ENCODE measurements around the gene FMO2.
A peak's percentile ranks its signal among the peaks of the same experiment; 100 is the strongest.

The FMO2 gene

GRCh38 chr1:171179318-171180227 is 5.5 kb upstream of the FMO2 start:
- Histone ChIP-seq H2BK15ac (ENCODE audit: low read length) (no peak overlapping the region), H3K79me1 (ENCODE audit: low read depth, low read length) (no peaks in the 10 kb centered on the region), H3K9ac (ENCODE audit: low read depth, low read length, poor library complexity) (no peak overlapping the region), H2BK120ac (ENCODE audit: low read depth, low read length) (no peak overlapping the region), H3K4me2 (ENCODE audit: insufficient read depth, low read length, poor library complexity, severe bottlenecking) (no peak overlapping the region), H4K8ac (ENCODE audit: low read depth, low read length) (no peak overlapping the region), H3K18ac (ENCODE audit: low read length) (no peak overlapping the region), H2AFZ (ENCODE audit: low read length) (no peak overlapping the region), H2BK12ac (ENCODE audit: low read length) (no peak overlapping the region), H3K27ac (replicated peaks; ENCODE audit: low read length) (no peak overlapping the region), H2BK5ac (ENCODE audit: low read length) (no peak overlapping the region), H2AK5ac (ENCODE audit: low read depth, low read length) (no peak overlapping the region), H3K4me3 (ENCODE audit: low read length in 2 of 2) (no peak overlapping the region), H3K9me3 (replicated peaks in 1 of 2; ENCODE audit: control insufficient read depth in 2 of 2, insufficient read depth in 1 of 2, low read depth in 1 of 2, low read length in 2 of 2) (no peaks in the 10 kb centered on the region), H3K14ac (ENCODE audit: low read length) (no peak overlapping the region), H4K91ac (ENCODE audit: low read depth, low read length, poor library complexity) (no peak overlapping the region), H3K23ac (ENCODE audit: low read depth, low read length, poor library complexity) (no peak overlapping the region), H3K36me3 (replicated peaks in 1 of 2; ENCODE audit: control insufficient read depth in 2 of 2, insufficient read depth in 2 of 2, low read length in 2 of 2) (no peaks in the 10 kb centered on the region), H3K4ac (ENCODE audit: low read length) (no peak overlapping the region), H3K27me3 (ENCODE audit: control insufficient read depth in 3 of 3, insufficient read depth in 3 of 3, low read depth in 1 of 3, low read length in 3 of 3) (no peaks in the 10 kb centered on the region), H3K4me1 (ENCODE audit: control insufficient read depth in 2 of 2, insufficient read depth in 1 of 2, low read depth in 1 of 2, low read length in 2 of 2) (no peaks in the 10 kb centered on the region)
- WGBS, 2 donors (ENCODE audit: extremely low coverage in 2 of 2, insufficient read length in 2 of 2, insufficient replicate concordance in 1 of 2), result 40% methylated on average over 1 of the region's 5 CpGs; no CpG with 5 or more reads in 1 of the 2 donors
- no peak for DNase-seq (ENCODE audit: low spot score)

GRCh38 chr1:171180670-171181069 is 4.4 kb upstream of the FMO2 start:
- H3K23ac ChIP-seq (ENCODE audit: low read depth, low read length, poor library complexity), result no peak overlapping the region
- no peaks in the 10 kb centered on the region for H3K9me3 ChIP-seq (replicated peaks in 1 of 2; ENCODE audit: control insufficient read depth in 2 of 2, insufficient read depth in 1 of 2, low read depth in 1 of 2, low read length in 2 of 2)
- H3K4ac ChIP-seq (ENCODE audit: low read length), result no peak overlapping the region
- H3K18ac ChIP-seq (ENCODE audit: low read length), result no peak overlapping the region
- H2BK12ac ChIP-seq (ENCODE audit: low read length), result no peak overlapping the region
- H3K27ac ChIP-seq (replicated peaks; ENCODE audit: low read length), result no peak overlapping the region
- H3K4me1 ChIP-seq (ENCODE audit: control insufficient read depth in 2 of 2, insufficient read depth in 1 of 2, low read depth in 1 of 2, low read length in 2 of 2), result no peaks in the 10 kb centered on the region
- no peak overlapping the region for H3K4me3 ChIP-seq (ENCODE audit: low read length in 2 of 2)
- H3K14ac ChIP-seq (ENCODE audit: low read length), result no peak overlapping the region
- no peak overlapping the region for H4K91ac ChIP-seq (ENCODE audit: low read depth, low read length, poor library complexity)
- no peak for DNase-seq (ENCODE audit: low spot score)
- H2BK120ac ChIP-seq (ENCODE audit: low read depth, low read length), result no peak overlapping the region
- no peaks in the 10 kb centered on the region for H3K36me3 ChIP-seq (replicated peaks in 1 of 2; ENCODE audit: control insufficient read depth in 2 of 2, insufficient read depth in 2 of 2, low read length in 2 of 2)
- no peak overlapping the region for H2BK5ac ChIP-seq (ENCODE audit: low read length)
- no peak overlapping the region for H3K4me2 ChIP-seq (ENCODE audit: insufficient read depth, low read length, poor library complexity, severe bottlenecking)
- WGBS, 2 donors (ENCODE audit: extremely low coverage in 2 of 2, insufficient read length in 2 of 2, insufficient replicate concordance in 1 of 2), result no CpG with 5 or more reads among the region's 2 CpGs
- H4K8ac ChIP-seq (ENCODE audit: low read depth, low read length), result no peak overlapping the region
- no peak overlapping the region for H2AFZ ChIP-seq (ENCODE audit: low read length)
- H2AK5ac ChIP-seq (ENCODE audit: low read depth, low read length), result no peak overlapping the region
- H3K9ac ChIP-seq (ENCODE audit: low read depth, low read length, poor library complexity), result no peak overlapping the region
- H2BK15ac ChIP-seq (ENCODE audit: low read length), result no peak overlapping the region
- no peaks in the 10 kb centered on the region for H3K79me1 ChIP-seq (ENCODE audit: low read depth, low read length)
- no peaks in the 10 kb centered on the region for H3K27me3 ChIP-seq (ENCODE audit: control insufficient read depth in 3 of 3, insufficient read depth in 3 of 3, low read depth in 1 of 3, low read length in 3 of 3)

- Histone ChIP-seq H2AFZ (ENCODE audit: low read length) (no peak overlapping the region), H3K4ac (ENCODE audit: low read length) (no peak overlapping the region), H2AK5ac (ENCODE audit: low read depth, low read length) (no peak overlapping the region), H3K4me2 (ENCODE audit: insufficient read depth, low read length, poor library complexity, severe bottlenecking) (no peak overlapping the region), H3K36me3 (replicated peaks in 1 of 2; ENCODE audit: control insufficient read depth in 2 of 2, insufficient read depth in 2 of 2, low read length in 2 of 2) (no peaks in the 10 kb centered on the region), H3K27ac (replicated peaks; ENCODE audit: low read length) (no peak overlapping the region), H3K9me3 (replicated peaks in 1 of 2; ENCODE audit: control insufficient read depth in 2 of 2, insufficient read depth in 1 of 2, low read depth in 1 of 2, low read length in 2 of 2) (no peaks in the 10 kb centered on the region), H4K8ac (ENCODE audit: low read depth, low read length) (no peak overlapping the region), H3K14ac (ENCODE audit: low read length) (no peak overlapping the region), H2BK5ac (ENCODE audit: low read length) (no peak overlapping the region), H2BK15ac (ENCODE audit: low read length) (no peak overlapping the region), H3K4me3 (ENCODE audit: low read length in 2 of 2) (no peak overlapping the region), H3K18ac (ENCODE audit: low read length) (no peak overlapping the region), H2BK120ac (ENCODE audit: low read depth, low read length) (no peak overlapping the region), H4K91ac (ENCODE audit: low read depth, low read length, poor library complexity) (no peak overlapping the region), H3K9ac (ENCODE audit: low read depth, low read length, poor library complexity) (no peak overlapping the region), H3K79me1 (ENCODE audit: low read depth, low read length) (no peaks in the 10 kb centered on the region), H3K4me1 (ENCODE audit: control insufficient read depth in 2 of 2, insufficient read depth in 1 of 2, low read depth in 1 of 2, low read length in 2 of 2) (peaks cover 0 to 1% of the 10 kb centered on the region in 2 donors), H3K27me3 (ENCODE audit: control insufficient read depth in 3 of 3, insufficient read depth in 3 of 3, low read depth in 1 of 3, low read length in 3 of 3) (no peaks in the 10 kb centered on the region), H2BK12ac (ENCODE audit: low read length) (no peak overlapping the region), H3K23ac (ENCODE audit: low read depth, low read length, poor library complexity) (no peak overlapping the region)
- peak; percentile 9 for DNase-seq (ENCODE audit: low spot score)
- no CpG with 5 or more reads among the region's 11 CpGs for WGBS, 2 donors (ENCODE audit: extremely low coverage in 2 of 2, insufficient read length in 2 of 2, insufficient replicate concordance in 1 of 2)
Observed at GRCh38 chr1:171188388-171189266, 3.5 kb downstream of the FMO2 start.

- Histone ChIP-seq H3K14ac (ENCODE audit: low read length) (no peak overlapping the region), H3K4me2 (ENCODE audit: insufficient read depth, low read length, poor library complexity, severe bottlenecking) (no peak overlapping the region), H2BK120ac (ENCODE audit: low read depth, low read length) (no peak overlapping the region), H2AK5ac (ENCODE audit: low read depth, low read length) (no peak overlapping the region), H4K91ac (ENCODE audit: low read depth, low read length, poor library complexity) (no peak overlapping the region), H2BK5ac (ENCODE audit: low read length) (no peak overlapping the region), H3K79me1 (ENCODE audit: low read depth, low read length) (no peaks in the 10 kb centered on the region), H4K8ac (ENCODE audit: low read depth, low read length) (no peak overlapping the region), H3K4ac (ENCODE audit: low read length) (no peak overlapping the region), H2BK15ac (ENCODE audit: low read length) (no peak overlapping the region), H3K27me3 (ENCODE audit: control insufficient read depth in 3 of 3, insufficient read depth in 3 of 3, low read depth in 1 of 3, low read length in 3 of 3) (no peaks in the 10 kb centered on the region), H3K27ac (replicated peaks; ENCODE audit: low read length) (no peak overlapping the region), H3K23ac (ENCODE audit: low read depth, low read length, poor library complexity) (no peak overlapping the region), H3K4me3 (ENCODE audit: low read length in 2 of 2) (no peak overlapping the region), H3K36me3 (replicated peaks in 1 of 2; ENCODE audit: control insufficient read depth in 2 of 2, insufficient read depth in 2 of 2, low read length in 2 of 2) (no peaks in the 10 kb centered on the region), H2BK12ac (ENCODE audit: low read length) (no peak overlapping the region), H3K9ac (ENCODE audit: low read depth, low read length, poor library complexity) (no peak overlapping the region), H2AFZ (ENCODE audit: low read length) (no peak overlapping the region), H3K18ac (ENCODE audit: low read length) (no peak overlapping the region), H3K4me1 (ENCODE audit: control insufficient read depth in 2 of 2, insufficient read depth in 1 of 2, low read depth in 1 of 2, low read length in 2 of 2) (peaks cover 0 to 1% of the 10 kb centered on the region in 2 donors), H3K9me3 (replicated peaks in 1 of 2; ENCODE audit: control insufficient read depth in 2 of 2, insufficient read depth in 1 of 2, low read depth in 1 of 2, low read length in 2 of 2) (no peaks in the 10 kb centered on the region)
- no peak for DNase-seq (ENCODE audit: low spot score)
- no CpG with 5 or more reads among the region's 1 CpG for WGBS, 2 donors (ENCODE audit: extremely low coverage in 2 of 2, insufficient read length in 2 of 2, insufficient replicate concordance in 1 of 2)
Observed at GRCh38 chr1:171191992-171192391, 6.9 kb downstream of the FMO2 start.
